Embryonic facial prominence (tissue), 1 donor: ENCODE results near the gene NPR3.

Experiments
- DNase-seq: peaks from one replicate; pipeline ENCODE4 v3.0.0-alpha.2; 2016; ENCODE audit errors: extremely low spot score

The NPR3 gene

DNA sequence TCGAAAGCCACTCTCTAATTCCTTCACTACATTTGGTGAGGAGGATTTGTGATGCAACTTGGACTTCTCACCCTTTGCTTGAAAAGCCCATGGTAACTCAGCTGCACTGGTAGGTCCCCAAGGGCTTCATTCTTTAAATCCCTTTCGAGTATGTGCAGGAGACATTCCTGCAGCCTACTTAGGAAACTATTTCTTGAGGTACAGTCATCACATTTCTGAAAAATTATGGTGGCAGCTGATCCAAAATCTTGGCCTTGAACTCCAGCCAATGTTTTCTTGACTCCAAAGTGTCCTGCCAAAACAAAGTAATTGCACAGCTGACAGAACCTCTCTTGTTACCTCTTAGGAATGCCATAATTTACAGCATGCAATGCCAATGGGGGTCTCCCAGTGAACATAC lies 99.7 kb downstream of the NPR3 start:
- DNase-seq = peak; percentile 47

DNA sequence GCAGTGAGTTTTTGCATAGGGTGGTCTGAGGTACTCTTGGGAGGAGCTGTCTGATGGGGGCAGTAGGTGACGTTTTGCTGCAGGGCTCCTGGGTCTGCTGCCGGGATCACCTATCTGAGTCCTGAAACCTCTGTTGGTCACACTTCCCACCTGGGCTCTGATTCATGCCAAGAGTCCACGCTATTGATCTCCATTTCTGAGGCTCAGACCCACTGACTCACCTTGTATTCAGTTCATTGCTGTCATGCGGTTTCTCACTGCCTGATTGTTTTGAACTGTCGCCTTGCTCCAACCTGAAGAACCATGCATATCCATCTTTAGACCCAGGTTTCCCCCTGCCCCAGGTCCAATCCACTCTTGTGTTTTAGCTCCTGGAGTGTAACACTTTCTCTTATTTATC lies 101.3 kb downstream of the NPR3 start:
- no peak for DNase-seq

DNA sequence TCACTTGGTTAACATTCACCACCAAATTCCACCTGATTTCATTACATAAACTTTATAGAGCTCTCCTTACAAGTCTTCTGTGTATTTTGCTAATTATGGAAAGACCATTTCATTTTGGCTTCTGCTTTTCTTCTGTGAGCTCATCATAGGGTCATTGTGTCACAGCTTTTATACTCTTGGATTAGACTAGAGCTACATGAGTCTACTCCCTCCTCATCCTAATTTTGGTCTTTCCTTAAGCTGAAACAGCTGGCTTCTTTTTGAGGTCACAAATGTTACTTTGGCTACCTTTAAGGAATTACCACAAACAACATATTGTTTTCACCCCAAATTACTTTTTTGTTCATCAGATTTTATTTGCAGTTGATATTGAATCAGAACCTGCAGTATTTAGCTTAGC lies 103.0 kb downstream of the NPR3 start:
- no peak for DNase-seq

DNA sequence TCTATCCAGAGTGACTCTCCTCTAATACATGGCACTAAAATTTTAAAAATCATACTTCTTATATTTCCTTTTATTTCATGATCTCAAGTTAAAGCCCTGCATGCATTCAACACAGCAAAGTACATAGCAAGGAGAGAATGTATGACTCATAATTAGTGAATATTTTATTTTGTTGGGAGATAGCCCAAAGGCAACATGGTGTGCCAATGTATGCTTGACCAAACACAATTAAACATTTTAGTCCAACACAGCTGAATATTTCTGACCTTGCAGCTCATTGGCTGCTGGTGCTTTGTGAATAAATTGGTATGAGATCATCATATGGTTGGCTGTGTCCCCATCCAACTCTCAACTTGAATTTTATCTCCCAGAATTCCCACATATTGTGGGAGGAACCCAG lies 103.5 kb downstream of the NPR3 start:
- no peak for DNase-seq

DNA sequence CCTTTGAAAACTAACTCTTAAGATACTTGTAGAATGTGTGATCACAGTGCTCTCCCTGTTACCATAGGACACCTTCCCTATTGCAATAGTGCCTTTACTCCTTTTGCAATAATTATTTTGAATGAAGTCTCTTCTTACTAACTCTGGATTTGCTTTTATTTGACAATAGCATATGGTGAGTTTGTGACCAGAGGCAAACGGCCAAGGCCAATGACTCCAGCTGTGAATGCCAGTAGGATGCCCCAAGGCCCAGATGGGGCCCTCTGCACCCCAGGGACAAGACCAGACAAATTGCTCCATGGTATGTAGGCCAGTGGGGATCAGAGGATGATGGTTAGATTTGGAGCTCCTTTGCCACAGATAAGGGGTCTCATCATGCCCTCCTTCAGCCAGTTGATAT lies 116.9 kb downstream of the NPR3 start:
- no peak for DNase-seq

DNA sequence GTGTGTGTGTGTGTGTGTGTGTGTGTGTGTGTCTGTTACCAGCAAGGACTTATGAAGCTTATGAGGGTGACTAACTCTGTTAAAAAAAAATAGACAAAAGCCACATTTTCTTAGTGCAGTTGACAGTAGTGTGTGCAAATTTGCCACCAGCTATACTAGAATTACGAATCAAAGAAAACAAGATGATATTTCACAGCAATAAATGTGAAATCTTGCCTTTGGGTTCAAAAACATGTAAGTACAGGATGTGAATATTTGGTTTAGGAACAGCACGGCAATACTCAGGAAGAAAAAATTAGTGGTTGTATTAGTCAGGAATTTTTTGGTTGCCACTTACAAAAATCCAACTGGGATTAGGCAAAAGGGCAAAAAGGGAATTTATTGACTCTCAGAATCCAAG lies 117.4 kb downstream of the NPR3 start:
- no peak for DNase-seq

DNA sequence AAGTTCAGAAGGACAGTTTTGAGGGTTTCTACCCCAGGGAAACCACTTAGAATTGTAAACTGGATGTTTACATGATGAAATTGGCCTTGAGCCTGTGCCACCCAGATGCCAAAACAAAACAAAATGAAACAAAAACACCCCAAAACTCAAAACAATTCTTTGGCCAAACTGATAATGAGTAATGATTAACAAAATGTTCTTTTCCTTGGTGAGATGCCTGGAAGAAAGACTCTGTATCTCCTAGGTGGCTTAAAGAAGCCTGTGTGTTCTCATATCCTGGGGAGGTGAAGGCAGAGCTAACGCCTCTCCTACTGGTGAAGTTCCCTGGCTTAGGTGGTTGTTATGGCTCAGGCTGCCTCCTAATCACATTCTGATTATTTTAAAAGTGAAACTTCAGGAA lies 120.5 kb downstream of the NPR3 start:
- DNase-seq = no peak

DNA sequence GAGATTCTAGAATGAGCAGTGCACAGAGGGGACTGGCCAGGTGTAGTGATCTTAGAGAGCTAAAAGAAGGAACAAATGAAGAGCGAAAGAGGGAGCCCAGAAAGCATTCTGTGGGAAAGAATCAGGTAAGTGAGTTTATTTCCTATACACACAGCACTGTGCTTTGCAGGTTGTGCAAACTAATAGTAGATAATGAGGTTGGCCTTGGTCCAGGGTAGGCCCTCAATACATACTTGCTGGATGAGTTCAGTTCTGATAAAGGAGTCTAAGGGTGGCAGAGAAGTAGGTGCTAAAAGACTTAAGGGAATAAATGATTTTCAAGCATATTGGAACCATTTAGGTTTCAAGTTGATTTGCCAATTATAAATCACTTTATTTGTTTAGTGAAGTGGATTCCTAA lies 122.0 kb downstream of the NPR3 start:
- DNase-seq = no peak

DNA sequence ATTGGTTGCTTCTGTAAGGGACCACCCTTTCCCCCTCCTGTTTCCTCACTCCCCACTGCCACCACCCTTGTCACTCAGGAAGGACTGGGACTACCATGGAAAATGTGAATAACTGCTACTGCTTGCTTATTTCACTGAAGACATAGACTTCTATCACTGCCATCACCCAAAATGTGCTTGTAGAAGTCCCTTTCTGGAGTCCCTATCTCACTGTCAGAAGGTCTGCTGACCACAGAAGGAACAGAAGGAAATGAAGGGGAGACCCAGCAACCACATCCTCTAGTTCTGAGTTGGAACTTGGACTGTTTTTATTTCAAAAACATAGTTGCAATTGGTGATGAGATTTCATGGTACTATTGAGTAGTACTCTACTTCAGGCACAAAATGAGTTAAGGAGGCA lies 122.5 kb downstream of the NPR3 start:
- DNase-seq = no peak

DNA sequence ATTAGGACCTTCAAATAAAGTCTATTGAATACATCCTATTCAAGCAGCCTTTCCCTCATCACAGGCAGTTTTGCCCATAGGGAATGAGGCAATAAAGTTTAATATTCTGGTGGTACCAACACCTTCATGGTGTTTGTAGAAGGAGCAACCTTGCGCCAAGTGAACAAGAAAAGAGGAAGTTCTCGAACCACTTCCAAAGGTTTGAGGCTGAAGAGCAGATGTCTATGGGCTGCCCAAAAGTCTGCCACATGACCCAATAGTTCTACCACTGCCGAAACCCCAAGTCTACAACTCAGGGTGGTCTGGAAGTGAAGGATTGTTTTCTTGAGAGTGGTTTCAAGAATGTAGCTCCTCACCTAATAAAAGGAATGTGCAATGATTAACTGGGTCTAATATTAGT lies 123.1 kb downstream of the NPR3 start:
- DNase-seq = no peak

DNA sequence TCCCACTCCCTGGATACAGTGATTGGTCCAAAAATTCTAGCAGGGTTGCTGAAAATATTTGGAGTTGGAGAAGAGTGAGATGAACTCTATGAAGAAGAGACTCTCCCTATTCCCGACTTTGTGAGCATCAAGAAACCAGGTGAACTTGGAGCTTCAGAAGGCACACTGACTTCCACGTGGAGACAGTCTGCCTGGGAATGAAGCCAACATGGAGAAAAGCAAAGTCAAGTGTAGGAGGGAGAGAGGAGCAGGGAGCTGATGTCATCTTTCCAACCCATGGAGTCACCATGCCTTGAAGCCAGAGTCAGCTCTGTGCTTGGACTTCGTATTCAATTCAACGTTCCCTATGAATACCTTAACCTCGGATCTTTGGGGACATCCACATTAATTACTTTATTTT lies 125.1 kb downstream of the NPR3 start:
- no peak for DNase-seq

DNA sequence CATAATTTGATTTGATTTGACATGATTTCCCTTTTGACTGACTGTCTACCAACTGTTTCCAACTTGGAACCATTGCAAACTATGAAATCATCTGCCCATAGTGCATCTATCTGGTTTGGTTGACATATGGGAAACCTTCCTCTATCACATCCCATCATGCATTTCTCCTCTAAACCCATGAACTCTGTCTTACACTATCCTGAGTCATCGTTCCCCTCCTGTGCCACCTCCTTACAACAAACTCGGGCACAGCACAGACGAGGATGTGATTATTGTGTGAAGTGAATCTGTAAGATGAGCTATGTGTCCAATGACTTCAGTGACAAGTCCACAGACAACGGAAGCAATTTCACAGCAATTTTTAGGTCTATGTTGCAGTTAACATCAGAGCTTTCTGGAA lies 126.1 kb downstream of the NPR3 start:
- no peak for DNase-seq

DNA sequence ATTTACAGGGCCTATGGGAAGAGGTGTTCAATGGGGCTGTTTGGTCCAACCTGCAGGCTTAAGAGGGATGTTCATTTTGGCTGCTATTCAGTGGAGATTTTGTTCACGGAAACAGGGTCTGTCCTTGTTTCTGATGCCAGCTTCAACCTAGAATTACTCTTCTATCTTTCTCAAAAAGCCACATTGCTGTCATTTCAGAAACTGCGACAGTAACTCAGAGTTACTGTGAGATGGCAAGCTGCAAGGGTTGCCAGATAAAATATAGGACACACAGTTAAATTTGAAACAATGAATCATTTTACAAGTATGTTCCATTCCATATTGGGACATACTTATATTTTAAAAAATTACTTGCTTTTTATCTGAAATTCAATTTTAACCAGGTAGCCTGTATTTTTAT lies 128.0 kb downstream of the NPR3 start:
- DNase-seq = no peak

DNA sequence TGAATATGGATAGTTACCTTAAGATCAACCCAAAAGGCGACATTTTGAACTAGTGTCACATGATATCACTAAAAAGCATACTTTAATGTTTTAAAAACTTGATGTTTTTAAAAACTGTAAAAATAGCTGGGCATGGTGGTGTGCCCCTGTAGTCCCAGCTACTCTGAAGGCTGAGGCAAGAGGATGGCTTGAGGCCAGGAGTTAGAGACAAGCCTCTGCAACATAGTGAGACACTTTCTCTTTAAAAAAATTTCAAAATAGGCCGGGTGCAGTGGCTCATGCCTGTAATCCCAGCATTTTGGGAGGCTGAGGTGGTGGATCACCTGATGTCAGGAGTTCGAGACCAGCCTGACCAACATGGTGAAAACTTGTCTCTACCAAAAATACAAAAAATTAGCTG lies 129.5 kb downstream of the NPR3 start:
- DNase-seq = no peak
